PC-9 (cell line): ENCODE data around the gene NOX3.

Experiments
- EZH2 ChIP-seq: fragments of 200-600 bp; sonication (generic); IDR thresholded peaks from 2 replicates; pipeline ENCODE4 v1.8.0; 2017; ENCODE audit warnings: antibody characterized with exemption, low read depth
- TF ChIP-seq, protein P1 (sequence below): fragments of 200-600 bp; sonication (generic); conservative IDR thresholded peaks from 2 replicates; pipeline ENCODE4 v1.6.1; 2017; ENCODE audit warnings: mixed run types, antibody characterized with exemption, mild to moderate bottlenecking, moderate library complexity

DNA sequence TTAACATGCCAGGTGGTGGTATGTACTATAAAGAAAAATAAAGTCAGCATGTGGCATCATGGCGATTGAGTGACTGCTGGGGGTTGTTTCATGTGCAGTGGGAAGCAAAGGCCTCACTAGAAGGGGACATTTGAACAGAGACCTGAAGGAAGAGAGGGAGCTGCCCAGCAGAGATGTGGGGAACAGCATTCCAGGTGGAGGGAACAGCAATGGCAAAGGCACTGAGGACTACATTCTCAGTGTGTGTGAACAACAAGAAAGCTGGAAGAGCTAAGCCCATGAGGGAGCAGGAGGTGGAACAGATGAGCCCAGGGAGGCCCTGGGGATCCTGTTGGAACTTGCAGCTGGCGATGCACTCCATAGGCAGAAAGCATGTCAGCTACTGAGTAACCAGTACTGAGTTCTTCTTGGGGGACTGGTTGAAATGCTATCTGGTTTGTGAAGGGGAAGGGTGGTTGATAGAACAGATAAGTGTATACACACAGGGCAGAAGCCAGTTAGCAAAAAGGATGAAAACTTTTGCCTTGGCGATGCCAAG lies 29.2 kb downstream of the NOX3 start:
- TF ChIP-seq, protein P1, sequence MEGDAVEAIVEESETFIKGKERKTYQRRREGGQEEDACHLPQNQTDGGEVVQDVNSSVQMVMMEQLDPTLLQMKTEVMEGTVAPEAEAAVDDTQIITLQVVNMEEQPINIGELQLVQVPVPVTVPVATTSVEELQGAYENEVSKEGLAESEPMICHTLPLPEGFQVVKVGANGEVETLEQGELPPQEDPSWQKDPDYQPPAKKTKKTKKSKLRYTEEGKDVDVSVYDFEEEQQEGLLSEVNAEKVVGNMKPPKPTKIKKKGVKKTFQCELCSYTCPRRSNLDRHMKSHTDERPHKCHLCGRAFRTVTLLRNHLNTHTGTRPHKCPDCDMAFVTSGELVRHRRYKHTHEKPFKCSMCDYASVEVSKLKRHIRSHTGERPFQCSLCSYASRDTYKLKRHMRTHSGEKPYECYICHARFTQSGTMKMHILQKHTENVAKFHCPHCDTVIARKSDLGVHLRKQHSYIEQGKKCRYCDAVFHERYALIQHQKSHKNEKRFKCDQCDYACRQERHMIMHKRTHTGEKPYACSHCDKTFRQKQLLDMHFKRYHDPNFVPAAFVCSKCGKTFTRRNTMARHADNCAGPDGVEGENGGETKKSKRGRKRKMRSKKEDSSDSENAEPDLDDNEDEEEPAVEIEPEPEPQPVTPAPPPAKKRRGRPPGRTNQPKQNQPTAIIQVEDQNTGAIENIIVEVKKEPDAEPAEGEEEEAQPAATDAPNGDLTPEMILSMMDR = no peak
- TF ChIP-seq EZH2 = no peak
